HepG2 (cell line): ENCODE measurements around the gene IL12B. TPM values are rescaled to one million over a fixed set of nuclear protein-coding genes. Genes with fewer than 3 reads are reported as not detected.

Experiments
- ATAC-seq: fragments of 200-7000 bp; cut with Tn5 transposase; 3 replicates; pipeline ENCODE4 v1.9.1; 2020; ENCODE audit warnings: mild to moderate bottlenecking, moderate library complexity
- BruUV-seq: library from RNA; stranded (reverse); fragments of 400-500 nt; replicated peaks from 2 replicates; lab custom pipeline; 2021; lab: Mats Ljungman, UMichigan
- CTCF ChIA-PET: fragments of 300-600 bp; formaldehyde crosslinking; extraction: SDS; loops from one replicate; lab custom pipeline; 2021; ENCODE audit warnings: low total read pairs, inconsistent platforms, low intra/inter-chr PET ratio; lab: Yijun Ruan, JAX
- POLR2A ChIA-PET: fragments of 350-600 bp; sonication (Branson Sonifier 250); formaldehyde crosslinking; loops from one replicate; lab custom pipeline; 2020; ENCODE audit warnings: antibody characterized with exemption, inconsistent platforms; lab: Yijun Ruan, JAX
- DNase-seq: peaks from one replicate; pipeline ENCODE4 v3.0.0-alpha.2; 2015; ENCODE audit warnings: low spot score
- FAIRE-seq: peaks from 3 replicates; lab custom pipeline; 2011; peaks lifted over from hg19 to GRCh38; lab: Jason Lieb, UNC
- H2AFZ ChIP-seq: one replicate; pipeline ENCODE4 v1.6.1; 2011; ENCODE audit warnings: low read length, inconsistent platforms
- H3K27ac ChIP-seq: fragments of 300-600 bp; 3 replicates; pipeline ENCODE4 v1.8.0; 2011; ENCODE audit warnings: mixed run types, mild to moderate bottlenecking, mixed read lengths, low read length, inconsistent platforms; ENCODE audit not compliant: insufficient read depth; ENCODE audit errors: extremely low read length
- H3K27me3 ChIP-seq, 2 experiments: fragments of 200-600 bp in 1 of 2; 2 replicates in 1 of 2; 3 replicates in 1 of 2; pipeline versions ENCODE4 v1.6.0 to v1.8.0; 2011; ENCODE audit warnings: low read length in 2 of 2, mild to moderate bottlenecking in 2 of 2, moderate library complexity in 2 of 2, inconsistent platforms in 1 of 2; ENCODE audit not compliant: insufficient read depth in 2 of 2, control insufficient read depth in 1 of 2
- H3K36me3 ChIP-seq, 2 experiments: fragments of 200-600 bp in 1 of 2; replicated peaks in 1 of 2; 2 replicates in 1 of 2; 3 replicates in 1 of 2; pipeline versions ENCODE4 v1.5.1 to v1.8.0; 2011; ENCODE audit warnings: low read length in 2 of 2, inconsistent platforms in 1 of 2; ENCODE audit not compliant: insufficient read depth in 2 of 2, control insufficient read depth in 1 of 2
- H3K4me1 ChIP-seq: 2 replicates; pipeline ENCODE4 v1.5.1; 2012; ENCODE audit warnings: low read length, inconsistent platforms; ENCODE audit not compliant: insufficient read depth
- H3K4me2 ChIP-seq: 2 replicates; pipeline ENCODE4 v1.6.0; 2011; ENCODE audit warnings: low read depth, low read length, inconsistent platforms
- H3K4me3 ChIP-seq, 3 experiments: fragments of 200-600 bp in 1 of 3; sonication (generic), shearing (Covaris generic) in 1 of 3; replicated peaks in 1 of 3; 2 replicates each; pipeline ENCODE4 v1.5.1; 2011 to 2016; ENCODE audit warnings: low read length in 3 of 3, inconsistent platforms in 2 of 3, low read depth in 2 of 3, mild to moderate bottlenecking in 2 of 3, control low read depth in 1 of 3, mixed read lengths in 1 of 3; ENCODE audit not compliant: insufficient read depth in 1 of 3
- H3K79me2 ChIP-seq: one replicate; pipeline ENCODE4 v1.6.1; 2011; ENCODE audit warnings: low read length, inconsistent platforms; ENCODE audit not compliant: insufficient read depth
- H3K9ac ChIP-seq: 2 replicates; pipeline ENCODE4 v1.6.0; 2011; ENCODE audit warnings: mild to moderate bottlenecking, low read depth, low read length, inconsistent platforms; ENCODE audit not compliant: insufficient read depth
- H3K9me3 ChIP-seq: 2 replicates; pipeline ENCODE4 v1.5.1; 2012; ENCODE audit warnings: mild to moderate bottlenecking, low read length
- H4K20me1 ChIP-seq: 2 replicates; pipeline ENCODE4 v1.6.0; 2011; ENCODE audit warnings: inconsistent platforms, mild to moderate bottlenecking, low read length, moderate library complexity; ENCODE audit not compliant: insufficient read depth
- DPF2 ChIP-seq: sonication (generic); formaldehyde crosslinking; IDR thresholded peaks from 2 replicates; pipeline ENCODE4 v1.4.0; 2020; ENCODE audit warnings: mild to moderate bottlenecking, low read depth, missing genetic modification reagents, borderline replicate concordance
- FOXJ3 ChIP-seq: sonication (generic); formaldehyde crosslinking; IDR thresholded peaks from 2 replicates; pipeline ENCODE4 v1.4.0; 2020; ENCODE audit warnings: missing genetic modification reagents, mild to moderate bottlenecking, borderline replicate concordance
- FOXP4 ChIP-seq: sonication (generic); formaldehyde crosslinking; IDR thresholded peaks from 2 replicates; pipeline ENCODE4 v1.4.0; 2020; ENCODE audit warnings: missing genetic modification reagents
- HMG20A ChIP-seq: IDR thresholded peaks from 2 replicates; pipeline ENCODE4 v1.6.1; 2016; ENCODE audit warnings: borderline replicate concordance
- PHB2 ChIP-seq: fragments of 450-650 bp; IDR thresholded peaks from 2 replicates; pipeline ENCODE4 v1.6.1; 2018; ENCODE audit not compliant: partially characterized antibody
- PHF5A ChIP-seq: IDR thresholded peaks from one replicate; pipeline ENCODE4 v1.6.1; 2018; ENCODE audit warnings: low read depth, missing genetic modification reagents; ENCODE audit not compliant: unreplicated experiment
- RXRA ChIP-seq: sonication (generic); formaldehyde crosslinking; IDR thresholded peaks from 2 replicates; pipeline ENCODE4 v1.5.1; 2020; ENCODE audit warnings: missing genetic modification reagents
- ZNF317 ChIP-seq: sonication (generic); formaldehyde crosslinking; IDR thresholded peaks from 2 replicates; pipeline ENCODE4 v1.5.0; 2020; ENCODE audit warnings: mild to moderate bottlenecking, missing genetic modification reagents
- ZNF343 ChIP-seq: sonication (generic); formaldehyde crosslinking; IDR thresholded peaks from 2 replicates; pipeline ENCODE4 v1.4.0; 2020; ENCODE audit warnings: mild to moderate bottlenecking, missing genetic modification reagents
- ZNF468 ChIP-seq: sonication (generic); formaldehyde crosslinking; IDR thresholded peaks from 2 replicates; pipeline ENCODE4 v1.8.0; 2022; ENCODE audit warnings: mild to moderate bottlenecking, moderate library complexity, missing genetic modification reagents
- ZNF83 ChIP-seq: sonication (generic); formaldehyde crosslinking; IDR thresholded peaks from 2 replicates; pipeline ENCODE4 v1.4.0; 2020; ENCODE audit warnings: missing genetic modification reagents, mild to moderate bottlenecking, borderline replicate concordance
- ZSCAN21 ChIP-seq: sonication (generic); formaldehyde crosslinking; IDR thresholded peaks from 2 replicates; pipeline ENCODE4 v1.8.0; 2022; ENCODE audit warnings: mild to moderate bottlenecking, missing genetic modification reagents, moderate library complexity, borderline replicate concordance
- ZSCAN5A ChIP-seq: sonication (generic); formaldehyde crosslinking; IDR thresholded peaks from 2 replicates; pipeline ENCODE4 v1.8.0; 2022; ENCODE audit warnings: mild to moderate bottlenecking, missing genetic modification reagents, borderline replicate concordance
- WGBS: methylation state at CpG from one replicate; pipeline ENCODE4 v1.1.6; 2017; ENCODE audit warnings: low lambda C conversion rate; 5-methylcytosine and 5-hydroxymethylcytosine counted together
- in situ Hi-C: cut with HindIII; loops from 2 replicates; pipeline ENCODE4 v1.10.0; 2017; ENCODE audit warnings: low pct_unique_long_range_greater_than_20kb; ENCODE audit not compliant: extremely low pct_ligation_motif_present
- intact Hi-C: fragments of 100-400 bp; cut with micrococcal nuclease; formaldehyde crosslinking; loops from one replicate; pipeline ENCODE4 v1.10.0; 2022; ENCODE audit not compliant: unreplicated experiment
- polyA plus RNA-seq, 8 experiments: library from polyadenylated mRNA; depleted of rRNA in 3 of 8; stranded (reverse) in 7 of 8; unstranded in 1 of 8; fragments of >200 nt; fragmentation: Illumina TruSeq in 4 of 8; extraction: Trizol in 4 of 8; gene quantifications; 2 replicates each; pipeline versions ENCODE4 v1.2.1 to v1.2.3, GENCODE V29; 2011 to 2016; ENCODE audit warnings: low read depth in 4 of 8, missing spikeins in 1 of 8, mixed read lengths in 1 of 8; ENCODE audit not compliant: insufficient read depth in 1 of 8
- total RNA-seq, 5 experiments: library from RNA; depleted of rRNA; stranded (reverse); fragments of >200 nt; fragmentation: Illumina TruSeq; extraction: Trizol; gene quantifications; 2 replicates each; pipeline ENCODE4 v1.2.3, GENCODE V29; 2016; ENCODE audit warnings: low read depth in 1 of 5

The IL12B gene
- total and polyA plus RNA-seq, 2 of the 13 experiments (the other 11 are each of a cell fraction or from before 2014, with no cell fraction given) = not detected

- no peak overlapping the region for H2AFZ ChIP-seq
- no peaks in the 10 kb centered on the region for H4K20me1 ChIP-seq
- no peak overlapping the region for H3K4me2 ChIP-seq
- no peaks in the 10 kb centered on the region for H3K4me1 ChIP-seq
- no peaks in the 10 kb centered on the region for H3K36me3 ChIP-seq
- POLR2A ChIA-PET = no interaction called here
- no peak for TF ChIP-seq ZSCAN5A
- no peak for TF ChIP-seq ZNF343 (CRISPR knock-in tag)
- no peak for TF ChIP-seq PHF5A
- no peak for TF ChIP-seq ZNF317 (CRISPR knock-in tag)
- TF ChIP-seq ZSCAN21 (CRISPR knock-in tag) = no peak
- no peak for TF ChIP-seq RXRA (CRISPR knock-in tag)
- no peak for TF ChIP-seq DPF2 (CRISPR knock-in tag)
- no peak for TF ChIP-seq PHB2
- TF ChIP-seq HMG20A (CRISPR knock-in tag) = no peak
- TF ChIP-seq ZNF468 (CRISPR knock-in tag) = no peak
- no peak for TF ChIP-seq FOXP4 (CRISPR knock-in tag)
- TF ChIP-seq ZNF83 (CRISPR knock-in tag) = no peak
- TF ChIP-seq FOXJ3 = no peak
- no peaks in the 10 kb centered on the region for H3K9me3 ChIP-seq
- no peak overlapping the region for H3K9ac ChIP-seq
- CTCF ChIA-PET = no interaction called here
- no peak for ATAC-seq
- no peak for FAIRE-seq
- no TSS peak for BruUV-seq
- intact Hi-C loops = no loop called here
- no peak overlapping the region for H3K27ac ChIP-seq
- no peak overlapping the region for H3K4me3 ChIP-seq
- peaks cover 1 to 36% of the 10 kb centered on the region in 2 experiments; a peak in 3 of 5 replicates for H3K27me3 ChIP-seq
- H3K79me2 ChIP-seq = no peaks in the 10 kb centered on the region
- in situ Hi-C loops = no loop called here
- 79% methylated on average over 17 of the region's 26 CpGs for WGBS
- DNase-seq = no peak
Measured at GRCh38 chr5:159310511-159310910, 19.8 kb downstream of the IL12B start.
